GM12878 (cell line): ENCODE data around the gene PDSS2. TPM values are rescaled to one million over a fixed set of nuclear protein-coding genes. Genes with fewer than 3 reads are reported as not detected.

Experiments used
- ATAC-seq: fragments of 200-7000 bp; cut with Tn5 transposase; 3 replicates; pipeline ENCODE4 v1.9.1; 2020; ENCODE audit warnings: mild to moderate bottlenecking, moderate library complexity
- BruUV-seq: library from RNA; stranded (reverse); fragments of 400-500 nt; replicated peaks from 2 replicates; lab custom pipeline; 2021; lab: Mats Ljungman, UMichigan
- CTCF ChIA-PET: fragments of 300-600 bp; sonication (Branson Sonifier 250); formaldehyde crosslinking; extraction: SDS; loops from one replicate; lab custom pipeline; 2021; ENCODE audit warnings: inconsistent platforms; lab: Yijun Ruan, JAX
- POLR2A ChIA-PET: fragments of 350-600 bp; formaldehyde crosslinking; extraction: SDS; loops from one replicate; lab custom pipeline; 2021; ENCODE audit warnings: inconsistent platforms; lab: Charles Lee
- RAD21 ChIA-PET: fragments of 300-600 bp; sonication (Branson Sonifier 250); formaldehyde crosslinking; loops from one replicate; lab custom pipeline; 2023; ENCODE audit warnings: antibody characterized with exemption; ENCODE audit not compliant: unreplicated experiment; lab: Charles Lee
- SMC1A ChIA-PET: fragments of 300-600 bp; sonication (Branson Sonifier 250); formaldehyde crosslinking; loops from one replicate; lab custom pipeline; 2023; ENCODE audit not compliant: unreplicated experiment, uncharacterized antibody; lab: Charles Lee
- DNase-seq: peaks from one replicate; pipeline ENCODE4 v3.0.0-alpha.2; 2011; ENCODE audit warnings: low read depth, low spot score
- FAIRE-seq: peaks from 3 replicates; lab custom pipeline; 2011; peaks lifted over from hg19 to GRCh38; lab: Jason Lieb, UNC
- H2AFZ ChIP-seq: 2 replicates; pipeline ENCODE4 v1.6.0; 2011; ENCODE audit warnings: low read depth, low read length, control low read depth; ENCODE audit not compliant: control insufficient read depth
- H3K27ac ChIP-seq: 2 replicates; pipeline ENCODE4 v1.5.1; 2011; ENCODE audit warnings: control low read depth; ENCODE audit not compliant: control insufficient read depth, insufficient read depth
- H3K27me3 ChIP-seq, 2 experiments: replicated peaks in 1 of 2; 2 replicates each; pipeline versions ENCODE4 v1.6.0 to v1.6.1; 2011; ENCODE audit warnings: low read length in 1 of 2; ENCODE audit not compliant: control insufficient read depth in 2 of 2, insufficient read depth in 2 of 2
- H3K36me3 ChIP-seq, 2 experiments: 2 replicates each; pipeline ENCODE4 v1.5.1; 2011; ENCODE audit warnings: low read length in 1 of 2; ENCODE audit not compliant: control insufficient read depth in 2 of 2, insufficient read depth in 2 of 2
- H3K4me1 ChIP-seq: 2 replicates; pipeline ENCODE4 v1.6.1; 2011; ENCODE audit warnings: mild to moderate bottlenecking, low read length, moderate library complexity, mixed read lengths; ENCODE audit not compliant: control insufficient read depth, insufficient read depth
- H3K4me2 ChIP-seq: 2 replicates; pipeline ENCODE4 v1.6.0; 2011; ENCODE audit warnings: control low read depth; ENCODE audit not compliant: control insufficient read depth, insufficient read depth
- H3K4me3 ChIP-seq: fragments of 200-600 bp; sonication (generic); 2 replicates; pipeline ENCODE4 v1.5.1; 2016
- H3K79me2 ChIP-seq: 2 replicates; pipeline ENCODE4 v1.6.0; 2011; ENCODE audit warnings: low read length; ENCODE audit not compliant: control insufficient read depth, insufficient read depth
- H3K9ac ChIP-seq: 2 replicates; pipeline ENCODE4 v1.8.0; 2011; ENCODE audit warnings: low read length, control low read depth, mixed read lengths; ENCODE audit not compliant: control insufficient read depth, insufficient read depth
- H3K9me3 ChIP-seq: replicated peaks from 3 replicates; pipeline ENCODE4 v1.5.1; 2011; ENCODE audit warnings: mild to moderate bottlenecking, low read length; ENCODE audit not compliant: control insufficient read depth, insufficient read depth
- H4K20me1 ChIP-seq: 2 replicates; pipeline ENCODE4 v1.6.0; 2011; ENCODE audit not compliant: control insufficient read depth, insufficient read depth
- CBFB ChIP-seq: IDR thresholded peaks from 2 replicates; pipeline ENCODE4 v1.6.1; 2016; ENCODE audit warnings: antibody characterized with exemption, low read depth
- IRF5 ChIP-seq: fragments of 450-650 bp; IDR thresholded peaks from 2 replicates; pipeline ENCODE4 v1.6.1; 2017; ENCODE audit warnings: borderline replicate concordance
- MYB ChIP-seq: fragments of 150-350 bp; IDR thresholded peaks from 2 replicates; pipeline ENCODE4 v1.6.1; 2014; ENCODE audit warnings: mild to moderate bottlenecking, low read depth, low read length, borderline replicate concordance
- NFYB ChIP-seq: IDR thresholded peaks from 2 replicates; pipeline ENCODE4 v1.6.1; 2011; ENCODE audit warnings: low read depth, mild to moderate bottlenecking, low read length, improper control_type of control experiment, moderate library complexity; ENCODE audit not compliant: insufficient read depth
- NR2F1 ChIP-seq: fragments of 450-650 bp; conservative IDR thresholded peaks from 2 replicates; pipeline ENCODE4 v1.6.1; 2017; ENCODE audit warnings: mild to moderate bottlenecking
- ZNF592 ChIP-seq: fragments of 450-650 bp; IDR thresholded peaks from 2 replicates; pipeline ENCODE4 v1.6.1; 2017; ENCODE audit warnings: mild to moderate bottlenecking, moderate library complexity
- WGBS: methylation state at CpG from one replicate; pipeline ENCODE4 v1.1.6; 2016; ENCODE audit warnings: low lambda C conversion rate; ENCODE audit not compliant: insufficient replicate concordance, insufficient coverage; ENCODE audit errors: missing lambda C conversion rate; 5-methylcytosine and 5-hydroxymethylcytosine counted together
- in situ Hi-C: fragments of 300-500 bp; cut with MboI; formaldehyde crosslinking; loops from 9 replicates; pipeline ENCODE4 v1.14.3; 2018; ENCODE audit warnings: mixed read lengths
- intact Hi-C: fragments of 100-400 bp; cut with micrococcal nuclease; formaldehyde crosslinking; loops from one replicate; pipeline ENCODE4 v1.14.2; 2022; ENCODE audit not compliant: unreplicated experiment
- polyA plus RNA-seq, 11 experiments: library from polyadenylated mRNA; depleted of rRNA in 4 of 11; unstranded in 6 of 11; stranded (reverse) in 5 of 11; fragments of >200 nt; fragmentation: Nextera tagmentation in 4 of 11; fragmentation: Illumina TruSeq in 1 of 11; extraction: Ambion mirVana in 4 of 11; extraction: Trizol in 1 of 11; gene quantifications; 1 replicate in 1 of 11; 2 replicates in 10 of 11; pipeline versions ENCODE4 v1.2.1 to v1.2.3, GENCODE V29; 2011 to 2016; ENCODE audit warnings: inconsistent platforms in 2 of 11, missing spikeins in 2 of 11, low read depth in 1 of 11
- total RNA-seq, 4 experiments: library from RNA; depleted of rRNA in 3 of 4; stranded (reverse); fragments of >200 nt in 3 of 4; fragmentation: Illumina TruSeq in 1 of 4; extraction: Trizol in 1 of 4; gene quantifications; 2 replicates each; pipeline versions ENCODE4 v1.2.1 to v1.2.3, GENCODE V29; 2013 to 2021

The PDSS2 gene
- total and polyA plus RNA-seq, 10 of the 15 experiments (the other 5 are each of a cell fraction or from before 2014, with no cell fraction given): 7.7 to 15.5 (median 9.6) TPM

- POLR2A ChIA-PET: interaction anchor here (0.5 kb wide), 1 partner anchor 10 kb away, joined by 3 read pairs; no protein-coding TSS in a partner anchor
- FAIRE-seq: no peak
- in situ Hi-C loops: no loop called here
These were observed 11.0 kb upstream of the PDSS2 start for GRCh38 chr6:107470364-107470763.

More at GRCh38 chr6:107470364-107470763, 11.0 kb upstream of the PDSS2 start:
- Histone ChIP-seq H3K4me2 (no peak overlapping the region), H3K9ac (no peak overlapping the region), H3K79me2 (no peaks in the 10 kb centered on the region), H3K27ac (no peak overlapping the region), H3K27me3 (peaks cover 0 to 4% of the 10 kb centered on the region in 2 experiments; a peak in 1 of 4 replicates), H3K36me3 (no peaks in the 10 kb centered on the region), H3K4me1 (no peaks in the 10 kb centered on the region), H3K9me3 (no peaks in the 10 kb centered on the region), H2AFZ (no peak overlapping the region), H3K4me3 (no peak overlapping the region)
- ChIA-PET CTCF (interaction anchor here (1.3 kb wide), 1 partner anchor 152 kb away, joined by 3 read pairs; no protein-coding TSS in a partner anchor), SMC1A (interaction anchor here (1.0 to 1.5 kb wide), 2 partner anchors 10 to 11 kb away, joined by 3 to 5 read pairs; partner anchors contain the start of gene PDSS2), RAD21 (no interaction called here)
- DNase-seq: no peak
- 0% methylated on average over 1 of the region's 1 CpG for WGBS
- no TSS peak for BruUV-seq
- TF ChIP-seq CBFB (no peak), MYB (no peak), IRF5 (no peak), ZNF592 (no peak), NFYB (no peak), NR2F1 (no peak)
- TF ChIP-seq, all 136 proteins: peak for 0
- no peaks in the 10 kb centered on the region for H4K20me1 ChIP-seq
- intact Hi-C loops: no loop called here
- no peak for ATAC-seq
